PC-3 (cell line): ENCODE results near the gene CHI3L1.

Experiments used
- CTCF ChIP-seq: fragments of 300-600 bp; sonication (generic); conservative IDR thresholded peaks from 2 replicates; pipeline ENCODE4 v1.5.1; 2017; ENCODE audit warnings: antibody characterized with exemption, low read depth, mild to moderate bottlenecking, low read length
- EZH2 ChIP-seq: fragments of 300-600 bp; sonication (generic); IDR thresholded peaks from one replicate; pipeline ENCODE4 v1.6.1; 2017; ENCODE audit warnings: antibody characterized with exemption, mild to moderate bottlenecking, low read length; ENCODE audit not compliant: unreplicated experiment
- EZH2phosphoT487 ChIP-seq: fragments of 300-600 bp; sonication (generic); IDR thresholded peaks from 2 replicates; pipeline ENCODE4 v1.6.1; 2018; ENCODE audit warnings: mild to moderate bottlenecking, antibody characterized with exemption, low read length, borderline replicate concordance

DNA sequence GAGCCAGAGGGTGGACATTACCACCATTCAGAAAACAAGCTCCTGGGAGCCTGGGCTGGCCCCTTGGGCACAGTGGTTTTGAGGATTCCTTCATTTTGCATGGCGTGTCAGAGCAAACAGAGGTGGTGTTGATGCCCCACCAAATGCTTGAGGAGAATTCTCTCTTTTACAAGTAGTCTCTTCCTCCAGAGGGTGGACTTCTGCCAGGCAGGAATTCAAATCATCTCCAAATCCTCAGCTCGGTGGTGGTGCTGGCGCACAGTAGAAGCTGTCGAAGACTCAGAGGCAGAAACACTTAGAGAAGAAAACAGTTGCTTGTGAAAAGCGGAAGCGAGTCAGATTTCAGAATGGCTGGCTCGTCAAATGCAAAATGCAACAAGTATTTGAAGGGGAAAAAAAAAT is 3.4 kb upstream of the CHI3L1 start:
- TF ChIP-seq CTCF, result no peak
- no peak for TF ChIP-seq EZH2
- TF ChIP-seq EZH2phosphoT487, result no peak
